HCT116 (cell line): Measurements from ENCODE around the gene FOXO6.

Source experiments
- CBX3 ChIP-seq: IDR thresholded peaks from 2 replicates; pipeline ENCODE4 v1.6.1; 2012; ENCODE audit warnings: low read depth
- EZH2 ChIP-seq: fragments of 200-600 bp; sonication (generic); IDR thresholded peaks from 2 replicates; pipeline ENCODE4 v1.6.1; 2017; ENCODE audit warnings: antibody characterized with exemption, mixed run types
- EZH2phosphoT487 ChIP-seq: fragments of 200-600 bp; IDR thresholded peaks from 2 replicates; pipeline ENCODE4 v1.6.1; 2018; ENCODE audit warnings: antibody characterized with exemption, borderline replicate concordance
- FOSL1 ChIP-seq: IDR thresholded peaks from 2 replicates; pipeline ENCODE4 v1.6.1; 2012; ENCODE audit warnings: low read depth
- POLR2A ChIP-seq: IDR thresholded peaks from 2 replicates; pipeline ENCODE4 v1.7.0; 2011; ENCODE audit warnings: borderline replicate concordance; ENCODE audit not compliant: insufficient read depth, insufficient read length; ENCODE audit errors: extremely low read depth
- POLR2AphosphoS5 ChIP-seq: IDR thresholded peaks from 2 replicates; pipeline ENCODE4 v1.6.1; 2011; ENCODE audit warnings: mild to moderate bottlenecking, low read depth, low read length, moderate library complexity
- RAD21 ChIP-seq: IDR thresholded peaks from 2 replicates; pipeline ENCODE4 v1.6.1; 2012; ENCODE audit warnings: low read depth, mild to moderate bottlenecking
- SIN3A ChIP-seq: IDR thresholded peaks from 2 replicates; pipeline ENCODE4 v1.6.1; 2012; ENCODE audit warnings: low read depth
- TF ChIP-seq, protein P1 (sequence below): IDR thresholded peaks from 2 replicates; pipeline ENCODE4 v1.6.1; 2012; ENCODE audit warnings: low read depth
- TF ChIP-seq, protein P2 (sequence below), 3 experiments: fragments of 200-600 bp in 1 of 3; sonication (generic) in 1 of 3; IDR thresholded peaks in 2 of 3; conservative IDR thresholded peaks in 1 of 3; 2 replicates each; pipeline ENCODE4 v1.5.1; 2012 to 2017; ENCODE audit warnings: low read depth in 2 of 3, low read length in 2 of 3, antibody characterized with exemption in 1 of 3, borderline replicate concordance in 1 of 3, control low read depth in 1 of 3, mild to moderate bottlenecking in 1 of 3, mixed read lengths in 1 of 3, mixed run types in 1 of 3, moderate library complexity in 1 of 3; ENCODE audit not compliant: insufficient read depth in 1 of 3
- TF ChIP-seq, protein P3 (sequence below): IDR thresholded peaks from 2 replicates; pipeline ENCODE4 v1.6.1; 2012

- TF ChIP-seq, protein P1, sequence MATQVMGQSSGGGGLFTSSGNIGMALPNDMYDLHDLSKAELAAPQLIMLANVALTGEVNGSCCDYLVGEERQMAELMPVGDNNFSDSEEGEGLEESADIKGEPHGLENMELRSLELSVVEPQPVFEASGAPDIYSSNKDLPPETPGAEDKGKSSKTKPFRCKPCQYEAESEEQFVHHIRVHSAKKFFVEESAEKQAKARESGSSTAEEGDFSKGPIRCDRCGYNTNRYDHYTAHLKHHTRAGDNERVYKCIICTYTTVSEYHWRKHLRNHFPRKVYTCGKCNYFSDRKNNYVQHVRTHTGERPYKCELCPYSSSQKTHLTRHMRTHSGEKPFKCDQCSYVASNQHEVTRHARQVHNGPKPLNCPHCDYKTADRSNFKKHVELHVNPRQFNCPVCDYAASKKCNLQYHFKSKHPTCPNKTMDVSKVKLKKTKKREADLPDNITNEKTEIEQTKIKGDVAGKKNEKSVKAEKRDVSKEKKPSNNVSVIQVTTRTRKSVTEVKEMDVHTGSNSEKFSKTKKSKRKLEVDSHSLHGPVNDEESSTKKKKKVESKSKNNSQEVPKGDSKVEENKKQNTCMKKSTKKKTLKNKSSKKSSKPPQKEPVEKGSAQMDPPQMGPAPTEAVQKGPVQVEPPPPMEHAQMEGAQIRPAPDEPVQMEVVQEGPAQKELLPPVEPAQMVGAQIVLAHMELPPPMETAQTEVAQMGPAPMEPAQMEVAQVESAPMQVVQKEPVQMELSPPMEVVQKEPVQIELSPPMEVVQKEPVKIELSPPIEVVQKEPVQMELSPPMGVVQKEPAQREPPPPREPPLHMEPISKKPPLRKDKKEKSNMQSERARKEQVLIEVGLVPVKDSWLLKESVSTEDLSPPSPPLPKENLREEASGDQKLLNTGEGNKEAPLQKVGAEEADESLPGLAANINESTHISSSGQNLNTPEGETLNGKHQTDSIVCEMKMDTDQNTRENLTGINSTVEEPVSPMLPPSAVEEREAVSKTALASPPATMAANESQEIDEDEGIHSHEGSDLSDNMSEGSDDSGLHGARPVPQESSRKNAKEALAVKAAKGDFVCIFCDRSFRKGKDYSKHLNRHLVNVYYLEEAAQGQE = no peak
- TF ChIP-seq SIN3A = no peak
- no peak for TF ChIP-seq POLR2AphosphoS5
- TF ChIP-seq, protein P2, sequence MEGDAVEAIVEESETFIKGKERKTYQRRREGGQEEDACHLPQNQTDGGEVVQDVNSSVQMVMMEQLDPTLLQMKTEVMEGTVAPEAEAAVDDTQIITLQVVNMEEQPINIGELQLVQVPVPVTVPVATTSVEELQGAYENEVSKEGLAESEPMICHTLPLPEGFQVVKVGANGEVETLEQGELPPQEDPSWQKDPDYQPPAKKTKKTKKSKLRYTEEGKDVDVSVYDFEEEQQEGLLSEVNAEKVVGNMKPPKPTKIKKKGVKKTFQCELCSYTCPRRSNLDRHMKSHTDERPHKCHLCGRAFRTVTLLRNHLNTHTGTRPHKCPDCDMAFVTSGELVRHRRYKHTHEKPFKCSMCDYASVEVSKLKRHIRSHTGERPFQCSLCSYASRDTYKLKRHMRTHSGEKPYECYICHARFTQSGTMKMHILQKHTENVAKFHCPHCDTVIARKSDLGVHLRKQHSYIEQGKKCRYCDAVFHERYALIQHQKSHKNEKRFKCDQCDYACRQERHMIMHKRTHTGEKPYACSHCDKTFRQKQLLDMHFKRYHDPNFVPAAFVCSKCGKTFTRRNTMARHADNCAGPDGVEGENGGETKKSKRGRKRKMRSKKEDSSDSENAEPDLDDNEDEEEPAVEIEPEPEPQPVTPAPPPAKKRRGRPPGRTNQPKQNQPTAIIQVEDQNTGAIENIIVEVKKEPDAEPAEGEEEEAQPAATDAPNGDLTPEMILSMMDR (IDR thresholded peaks at IDR 0.05 in 2 of 3, conservative IDR thresholded peaks at IDR 0.05 in 1 of 3; ENCODE audit: borderline replicate concordance in 1 of 3, insufficient read depth in 1 of 3, low read depth in 2 of 3, low read length in 2 of 3) = no peak
- no peak for TF ChIP-seq EZH2phosphoT487
- no peak for TF ChIP-seq CBX3
- TF ChIP-seq EZH2 = no peak
- no peak for TF ChIP-seq RAD21
- no peak for TF ChIP-seq FOSL1
- TF ChIP-seq, protein P3, sequence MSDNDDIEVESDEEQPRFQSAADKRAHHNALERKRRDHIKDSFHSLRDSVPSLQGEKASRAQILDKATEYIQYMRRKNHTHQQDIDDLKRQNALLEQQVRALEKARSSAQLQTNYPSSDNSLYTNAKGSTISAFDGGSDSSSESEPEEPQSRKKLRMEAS = no peak
- no peak for TF ChIP-seq POLR2A
Observed at GRCh38 chr1:41369531-41369930, 8.3 kb downstream of the FOXO6 start.
